Body of pancreas (tissue), 4 donors: Measurements from ENCODE around the gene OR10J5. TPM values are rescaled to one million over a fixed set of nuclear protein-coding genes. Genes with fewer than 3 reads are reported as not detected.
"Not testable (repeated sequence)": the region's sequence is repeated elsewhere in the genome, so short reads cannot be mapped to it uniquely, and the experiment has no call there.

Experiments
- ATAC-seq: fragments of 150-250 bp; one replicate; pipeline ENCODE4 v1.9.1; 2016
- DNase-seq, 4 donors: peaks; one replicate each; pipeline ENCODE4 v3.0.0-alpha.2; 2019
- H3K27ac ChIP-seq, 4 donors: fragments of 200-600 bp; sonication (generic); 1 replicate in 3 of 4; 2 replicates in 1 of 4; pipeline versions ENCODE4 v1.5.1 to v1.6.1; 2016 to 2019; ENCODE audit warnings: mild to moderate bottlenecking in 1 of 4, mixed read lengths in 1 of 4, moderate library complexity in 1 of 4
- H3K27me3 ChIP-seq, 2 donors: fragments of 200-600 bp; sonication (generic); one replicate each; pipeline ENCODE4 v1.6.0; 2016; ENCODE audit warnings: mild to moderate bottlenecking in 1 of 2
- H3K36me3 ChIP-seq, 2 donors: fragments of 200-600 bp; sonication (generic); replicated peaks in 1 of 2; 2 replicates each; pipeline ENCODE4 v1.5.1; 2016; ENCODE audit warnings: low read depth in 2 of 2; ENCODE audit not compliant: insufficient read depth in 1 of 2
- H3K4me1 ChIP-seq: fragments of 200-600 bp; sonication (generic); one replicate; pipeline ENCODE4 v1.6.0; 2016
- H3K4me3 ChIP-seq, 2 donors: fragments of 200-600 bp; sonication (generic); 1 replicate in 1 of 2; 2 replicates in 1 of 2; pipeline ENCODE4 v1.5.1; 2016 to 2019
- H3K9me3 ChIP-seq, 3 donors: fragments of 200-600 bp; sonication (generic); 1 replicate in 2 of 3; 2 replicates in 1 of 3; pipeline ENCODE4 v1.5.1; 2016
- CTCF ChIP-seq, 7 experiments: fragments of 450-650 bp in 4 of 7; fragments of 200-600 bp in 3 of 7; sonication (generic) in 3 of 7; IDR thresholded peaks; one replicate each; pipeline ENCODE4 v1.5.1; 2016 to 2019; ENCODE audit warnings: antibody characterized with exemption in 7 of 7
- POLR2A ChIP-seq, 3 donors: fragments of 450-650 bp; IDR thresholded peaks; one replicate each; pipeline ENCODE4 v1.6.1; 2016; ENCODE audit warnings: antibody characterized with exemption in 3 of 3, mild to moderate bottlenecking in 2 of 3
- WGBS, 2 donors: methylation state at CpG; one replicate each; pipeline ENCODE4 v1.1.5; 2017; 5-methylcytosine and 5-hydroxymethylcytosine counted together
- intact Hi-C: fragments of 100-400 bp; cut with DNase I; formaldehyde crosslinking; loops from one replicate; pipeline ENCODE4 v1.15.1; 2023
- total RNA-seq, 2 donors: library from RNA; depleted of rRNA; stranded (reverse); fragments of >200 nt; gene quantifications; one replicate each; pipeline ENCODE4 v1.1.0, GENCODE V29; 2016

The OR10J5 gene
- total RNA-seq, 2 donors from 2014 or later, result not detected

- Histone ChIP-seq H3K9me3 (no peaks in the 10 kb centered on the region), H3K27me3 (no peaks in the 10 kb centered on the region), H3K4me1 (no peaks in the 10 kb centered on the region), H3K36me3 (no peaks in the 10 kb centered on the region), H3K4me3 (no peak overlapping the region), H3K27ac (no peak overlapping the region)
- intact Hi-C loops, result no loop called here
- ATAC-seq, result no peak
- no peak for DNase-seq
- TF ChIP-seq POLR2A (IDR thresholded peaks at IDR 0.05) (no peak), CTCF (IDR thresholded peaks at IDR 0.05) (no peak)
- 45 to 51% methylated on average over 3 of the region's 3 CpGs for WGBS, 2 donors
These were observed 18.5 kb upstream of the OR10J5 start for GRCh38 chr1:159554261-159554660.

GRCh38 chr1:159548126-159548525 is 12.3 kb upstream of the OR10J5 start:
- Histone ChIP-seq H3K9me3 (no peaks in the 10 kb centered on the region), H3K36me3 (no peaks in the 10 kb centered on the region), H3K27me3 (no peaks in the 10 kb centered on the region), H3K4me3 (no peak overlapping the region), H3K4me1 (no peaks in the 10 kb centered on the region), H3K27ac (no peak overlapping the region)
- DNase-seq (no peak), ATAC-seq (no peak)
- intact Hi-C loops, result no loop called here
- TF ChIP-seq CTCF (IDR thresholded peaks at IDR 0.05) (no peak), POLR2A (IDR thresholded peaks at IDR 0.05) (no peak)
- whole genome bisulfite sequencing, 2 donors, result 41 to 57% methylated on average over 2 of the region's 2 CpGs

GRCh38 chr1:159532922-159533321 is 2.9 kb downstream of the OR10J5 start:
- intact Hi-C loops, result no loop called here
- DNase-seq (no peak), ATAC-seq (no peak)
- Histone ChIP-seq H3K4me1 (no peaks in the 10 kb centered on the region), H3K9me3 (no peaks in the 10 kb centered on the region), H3K27me3 (no peaks in the 10 kb centered on the region), H3K27ac (no peak overlapping the region), H3K4me3 (no peak overlapping the region), H3K36me3 (no peaks in the 10 kb centered on the region)
- TF ChIP-seq POLR2A (IDR thresholded peaks at IDR 0.05) (no peak), CTCF (IDR thresholded peaks at IDR 0.05) (no peak)

- H3K4me1 ChIP-seq, ATAC-seq, H3K4me3 ChIP-seq, H3K27ac ChIP-seq, H3K9me3 ChIP-seq, intact Hi-C loops, DNase-seq, H3K27me3 ChIP-seq, H3K36me3 ChIP-seq: not testable (repeated sequence)
- WGBS, 2 donors, result 53 to 57% methylated on average over 2 of the region's 2 CpGs
These were observed 11.0 kb downstream of the OR10J5 start for GRCh38 chr1:159524792-159525191.

- no peak overlapping the region for H3K27ac ChIP-seq
- no peak for DNase-seq
- H3K4me1 ChIP-seq, result peaks cover 15% of the 10 kb centered on the region
- ATAC-seq, result no peak
- WGBS, 2 donors, result 68 to 94% methylated on average over 2 of the region's 2 CpGs
- intact Hi-C loops, result no loop called here
- no peaks in the 10 kb centered on the region for H3K9me3 ChIP-seq
- H3K36me3 ChIP-seq, result no peaks in the 10 kb centered on the region
- no peak overlapping the region for H3K4me3 ChIP-seq
- TF ChIP-seq POLR2A (IDR thresholded peaks at IDR 0.05) (no peak), CTCF (IDR thresholded peaks at IDR 0.05) (no peak)
- no peaks in the 10 kb centered on the region for H3K27me3 ChIP-seq
These were observed 25.6 kb downstream of the OR10J5 start for GRCh38 chr1:159510229-159510541.
